ENCODE results near the gene MAEA.

MAEA gene

GRCh38 chr4:1380368-1381151 is 90.9 kb downstream of the MAEA start:
- no peak for DNase-seq (ENCODE audit: low read depth)

DNA sequence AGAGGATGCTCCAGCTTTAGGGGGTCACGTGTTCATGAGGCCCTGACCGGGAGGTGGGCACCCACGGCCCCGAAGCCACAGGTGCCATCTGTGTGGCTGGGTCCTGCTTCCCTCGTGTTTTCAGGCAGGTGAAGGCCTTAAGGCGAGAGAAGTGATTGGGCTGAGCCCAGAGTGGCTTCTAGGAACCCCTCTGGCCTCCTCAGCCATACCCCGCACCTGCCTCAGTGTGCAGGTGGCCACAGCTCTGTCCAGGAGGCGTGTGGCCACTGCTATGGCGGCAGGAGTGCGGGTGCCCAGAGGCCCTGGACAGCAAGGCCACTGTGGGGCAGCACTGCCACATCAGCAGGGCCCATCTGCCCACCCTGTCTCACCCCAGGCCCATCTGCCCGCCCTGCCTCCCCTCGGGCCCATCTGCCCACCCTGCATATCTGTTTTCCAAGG is 91.5 kb downstream of the MAEA start:
- no peak for DNase-seq (ENCODE audit: low read depth)

- no peak for DNase-seq (ENCODE audit: low read depth)
Observed at GRCh38 chr4:1381944-1382541, 92.4 kb downstream of the MAEA start.

DNA sequence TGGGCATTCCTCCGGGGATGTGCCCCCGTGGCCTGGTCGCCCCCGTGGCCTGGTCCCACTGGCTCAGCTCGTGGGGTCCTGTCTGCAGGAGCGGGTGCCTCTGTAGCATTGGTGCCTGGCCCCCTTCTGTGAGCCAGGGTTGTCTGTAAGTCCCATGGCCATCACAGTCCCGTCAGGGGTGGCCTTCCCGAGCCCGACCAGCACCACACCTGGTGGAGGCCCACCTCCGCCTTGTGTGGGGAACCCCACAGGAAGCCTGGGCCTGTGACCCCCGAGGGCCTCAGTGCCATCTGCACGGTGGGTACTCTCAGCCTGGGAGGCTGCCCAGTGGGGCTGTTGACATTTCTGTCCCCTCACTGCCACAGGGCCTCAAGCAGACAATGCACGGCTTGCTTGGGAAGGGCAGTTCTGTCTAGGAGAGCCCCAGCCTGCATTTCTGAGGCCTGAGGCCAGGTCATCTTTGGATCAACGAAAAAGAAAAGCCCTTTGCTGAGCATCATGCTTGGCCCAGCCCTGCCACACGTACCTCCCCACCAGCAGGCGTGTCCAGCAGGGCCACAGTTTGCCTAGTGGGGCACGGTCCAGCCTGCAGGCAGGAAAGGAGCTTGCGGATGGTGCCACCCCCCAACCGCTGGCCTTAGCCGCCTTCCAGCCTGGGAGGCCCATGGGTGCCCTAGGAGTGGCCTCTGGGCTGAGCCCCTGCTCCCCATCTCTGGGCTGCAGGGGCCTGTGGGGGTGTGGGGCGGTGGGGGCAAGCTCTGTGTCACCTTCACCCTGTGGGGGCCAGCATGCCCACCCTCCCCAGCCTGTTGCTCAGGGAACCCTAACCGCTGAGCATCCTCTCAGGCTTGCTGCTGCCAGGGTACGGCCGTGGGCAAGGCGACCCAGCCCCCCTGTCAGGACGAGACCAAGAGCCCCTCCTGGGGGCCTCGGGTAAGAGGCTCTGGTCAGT is 93.4 kb downstream of the MAEA start:
- no peak for DNase-seq (ENCODE audit: low read depth)

DNA sequence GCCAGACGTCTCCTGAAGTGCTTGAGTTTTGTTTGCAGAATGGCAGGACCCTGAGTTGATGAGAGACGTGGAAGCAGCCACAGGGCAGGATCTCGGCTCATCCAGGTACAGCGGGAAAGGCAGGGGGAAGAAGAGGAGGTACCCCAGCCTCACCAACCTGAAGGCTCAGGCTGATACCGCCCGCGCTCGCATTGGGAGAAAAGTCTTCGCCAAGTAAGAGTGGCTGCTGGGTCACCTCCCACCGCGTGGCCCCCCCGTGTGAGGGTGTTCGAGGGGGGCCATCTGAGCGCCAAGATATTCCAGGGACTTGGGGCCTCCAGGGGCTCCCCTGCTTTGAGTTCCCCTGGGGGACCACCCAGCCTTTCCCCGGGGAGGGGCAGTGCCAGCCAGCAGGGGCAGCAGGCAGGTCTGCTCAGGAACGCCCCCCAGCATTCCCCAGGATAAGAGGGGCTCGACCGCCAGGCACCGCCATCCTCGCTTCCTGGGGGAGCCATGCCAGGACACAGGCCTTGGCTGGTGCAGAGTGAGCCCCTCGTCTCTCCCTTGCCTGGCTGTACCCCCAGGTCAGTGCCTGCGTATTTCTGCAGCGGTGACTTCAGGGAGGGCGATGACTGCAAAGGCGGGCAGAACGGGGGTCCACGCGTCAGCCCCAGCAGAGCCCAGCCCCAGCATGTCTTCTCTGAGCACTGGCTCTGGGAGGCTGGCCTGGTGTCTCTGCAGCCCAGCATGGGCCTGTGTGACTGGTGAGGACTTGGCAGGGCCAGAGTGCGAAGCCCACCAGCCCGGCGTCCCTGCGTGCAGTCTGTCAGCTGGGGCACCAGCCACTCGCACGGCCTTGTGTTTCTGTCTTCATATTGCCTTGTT is 94.3 kb downstream of the MAEA start:
- no peak for DNase-seq (ENCODE audit: low read depth)

DNA sequence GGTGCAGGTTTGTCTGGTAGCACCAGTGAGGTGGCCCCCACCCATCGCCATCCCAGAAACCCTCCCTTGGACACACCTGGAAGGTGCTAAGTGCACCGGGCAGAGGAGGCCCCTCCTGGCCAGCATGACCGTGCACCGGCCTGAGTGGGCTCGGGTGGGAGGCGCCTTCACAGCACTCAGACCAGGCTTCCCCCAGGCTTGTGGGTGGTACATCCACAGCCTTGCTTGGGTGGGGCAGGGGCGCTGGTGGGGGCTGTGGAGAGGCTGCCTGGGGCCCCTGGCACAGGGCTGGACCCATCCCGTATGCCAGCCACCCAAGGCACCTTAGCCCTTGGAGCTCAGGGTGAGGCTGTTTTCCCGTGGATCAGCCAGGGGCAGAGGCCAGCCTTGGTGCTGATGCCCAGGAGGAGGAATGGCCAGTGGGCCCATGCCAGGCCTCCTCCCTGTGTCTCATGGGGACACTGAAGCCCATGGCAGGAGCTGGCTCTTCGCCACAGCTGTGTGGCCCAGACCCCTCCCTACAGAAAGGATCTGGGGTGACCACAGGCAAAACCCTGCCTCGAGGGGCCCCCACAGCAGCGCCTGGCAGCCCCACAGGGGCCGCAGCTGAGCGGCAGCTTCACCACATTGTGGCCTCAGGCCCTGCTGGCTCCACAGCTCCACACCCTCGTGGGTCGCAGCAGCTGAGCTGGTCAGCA is 95.1 kb downstream of the MAEA start:
- no peak for DNase-seq (ENCODE audit: low read depth)

- no peak for DNase-seq (ENCODE audit: low read depth)
Observed at GRCh38 chr4:1385373-1386340, 96.0 kb downstream of the MAEA start.

All from stimulated activated CD8-positive, alpha-beta memory T cell treated with anti-CD3 and anti-CD28 coated beads, Interleukin-15, amount 100 ng/mL, for 24 hours (primary cell).